ENCODE data around the gene SLC6A5.

The SLC6A5 gene

DNA sequence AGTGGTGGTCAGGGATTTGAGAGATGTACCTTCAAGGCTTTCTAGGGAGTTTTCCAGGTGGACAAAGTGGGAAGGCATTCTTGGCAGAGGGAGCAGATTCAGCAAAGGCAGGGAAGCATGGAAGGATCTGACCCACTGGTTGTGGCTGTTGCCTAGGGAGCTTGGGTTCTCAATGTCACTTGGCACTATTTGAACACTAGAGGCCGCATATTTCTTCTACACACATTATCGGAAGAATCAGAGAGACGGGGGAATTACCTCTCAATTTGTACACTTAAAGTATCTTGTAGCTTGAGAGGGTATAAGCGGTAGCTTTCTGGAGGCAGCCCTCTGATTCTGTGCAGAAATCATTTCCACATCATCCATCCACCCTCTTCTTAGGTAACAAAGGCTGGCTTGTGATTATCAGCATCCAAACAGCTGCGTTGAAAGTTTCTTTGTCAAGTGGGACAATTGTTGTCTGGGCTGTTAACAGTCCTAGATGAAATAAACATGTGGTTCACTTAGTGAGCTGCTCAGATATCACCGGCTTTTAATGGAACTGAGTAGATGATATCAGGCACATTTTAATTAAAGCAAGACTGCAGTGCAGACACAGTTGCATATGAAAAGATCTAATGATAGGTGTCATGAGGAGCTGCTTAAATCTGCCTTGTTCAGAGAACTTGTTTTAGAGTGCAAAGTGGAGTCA lies 72.6 kb downstream of the SLC6A5 start:
- no peak for DNase-seq

DNA sequence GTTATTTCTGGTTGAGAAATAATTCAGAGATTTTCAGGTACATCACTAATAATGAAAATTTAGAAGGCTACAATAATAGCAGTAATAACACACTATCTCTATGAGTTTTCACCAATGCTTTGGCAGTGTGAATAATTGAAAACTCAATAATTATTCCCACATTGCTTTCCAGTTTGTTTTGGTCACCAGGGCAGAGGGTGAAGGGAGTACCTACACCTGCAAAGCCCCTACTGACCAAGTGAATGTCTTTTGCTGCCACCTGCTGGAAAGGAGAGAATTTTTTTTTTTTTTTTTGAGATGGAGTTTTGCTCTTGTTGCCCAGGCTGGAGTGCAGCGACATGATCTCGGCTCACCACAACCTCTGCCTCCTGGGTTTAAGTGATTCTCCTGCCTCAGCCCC lies 73.2 kb downstream of the SLC6A5 start:
- DNase-seq = no peak

DNA sequence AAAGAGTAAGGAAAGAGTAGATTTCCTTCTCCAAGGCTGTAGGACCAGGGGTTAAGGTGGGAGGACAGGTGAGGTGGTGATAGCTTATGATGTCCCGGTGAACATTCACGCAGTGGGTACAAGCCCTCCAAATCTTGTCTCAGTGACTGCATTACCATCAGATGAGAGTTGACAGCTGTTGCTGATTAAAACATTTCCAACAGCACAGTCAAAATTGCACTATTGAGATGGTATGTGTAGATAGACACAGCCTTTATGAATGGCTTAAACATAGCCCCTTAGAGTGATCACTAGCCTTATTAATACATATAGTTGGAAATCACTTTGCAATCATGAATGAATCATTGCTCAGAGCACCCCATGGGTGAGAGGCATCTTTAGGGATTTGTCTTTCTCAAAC lies 77.2 kb downstream of the SLC6A5 start:
- no peak for DNase-seq

DNA sequence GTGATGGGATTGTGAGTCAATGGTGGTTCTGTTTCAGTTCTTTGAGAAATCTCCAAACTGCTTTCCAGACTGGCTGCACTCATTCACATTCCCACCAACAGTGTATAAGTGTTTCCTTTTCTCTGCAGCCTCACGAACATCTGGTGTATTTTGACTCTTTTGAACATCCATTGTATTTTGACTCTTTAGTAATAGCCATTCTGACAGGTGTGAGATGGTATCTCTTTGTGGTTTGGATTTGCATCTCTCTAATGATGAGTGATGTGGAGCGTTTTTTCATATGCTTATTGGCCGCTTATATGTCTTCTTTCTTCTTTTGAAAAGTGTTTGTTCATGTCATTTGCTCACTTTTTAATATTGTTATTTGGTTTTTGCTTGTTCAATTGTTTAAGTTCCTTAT lies 89.4 kb downstream of the SLC6A5 start:
- DNase-seq = no peak

DNA sequence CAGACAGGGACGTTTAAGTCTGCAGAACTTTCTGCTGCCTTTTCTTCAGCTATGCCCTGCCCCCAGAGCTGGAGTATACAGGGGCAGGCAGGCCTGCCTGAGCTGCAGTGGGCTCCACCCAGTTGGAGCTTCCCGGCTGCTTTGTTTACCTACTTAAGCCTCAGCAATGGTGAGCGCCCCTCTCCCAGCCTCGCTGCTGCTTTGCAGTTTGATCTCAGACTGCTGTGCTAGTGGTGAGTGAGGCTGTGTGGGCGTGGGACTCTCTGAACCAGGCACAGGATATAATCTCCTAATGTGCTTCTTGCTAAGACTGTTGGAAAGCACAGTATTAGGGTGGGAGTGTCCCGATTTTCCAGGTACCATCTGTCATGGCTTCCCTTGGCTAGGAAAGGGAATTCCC lies 108.5 kb downstream of the SLC6A5 start:
- no peak for DNase-seq
